NT2/D1 (cell line): ENCODE results near the gene ATF7IP2.

ENCODE experiments used
- YY1 ChIP-seq: IDR thresholded peaks from 2 replicates; pipeline ENCODE4 v1.6.1; 2011; ENCODE audit not compliant: insufficient read length, insufficient read depth
- ZNF274 ChIP-seq: IDR thresholded peaks from 2 replicates; pipeline ENCODE4 v1.6.1; 2011; ENCODE audit warnings: mild to moderate bottlenecking, low read depth, low read length

GRCh38 chr16:10490141-10490540 is 104.3 kb downstream of the ATF7IP2 start:
- no peak for TF ChIP-seq YY1
- no peak for TF ChIP-seq ZNF274
